Mucosa of stomach (tissue), 1 donor: ENCODE results near the gene ARPC1B.
"Not testable (repeated sequence)": the region's sequence is repeated elsewhere in the genome, so short reads cannot be mapped to it uniquely, and the experiment has no call there.

ENCODE experiments used
- H3K27me3 ChIP-seq: one replicate; pipeline ENCODE4 v1.7.0; 2013; ENCODE audit warnings: mild to moderate bottlenecking, low read length; ENCODE audit not compliant: control insufficient read depth, insufficient read depth
- H3K36me3 ChIP-seq: one replicate; pipeline ENCODE4 v1.7.0; 2013; ENCODE audit warnings: low read length; ENCODE audit not compliant: control insufficient read depth, insufficient read depth
- H3K4me1 ChIP-seq: one replicate; pipeline ENCODE4 v1.7.0; 2013; ENCODE audit warnings: mild to moderate bottlenecking, low read length; ENCODE audit not compliant: control insufficient read depth, insufficient read depth
- H3K4me3 ChIP-seq: one replicate; pipeline ENCODE4 v1.7.0; 2013; ENCODE audit warnings: low read length
- H3K9ac ChIP-seq: one replicate; pipeline ENCODE4 v1.7.0; 2013; ENCODE audit warnings: mild to moderate bottlenecking, low read length, moderate library complexity
- H3K9me3 ChIP-seq: one replicate; pipeline ENCODE4 v1.7.0; 2013; ENCODE audit warnings: mild to moderate bottlenecking, low read length, moderate library complexity; ENCODE audit not compliant: control insufficient read depth
- donor health status: Pancreatic carcinoma.

The ARPC1B gene

GRCh38 chr7:99355098-99355497, 19.4 kb upstream of the ARPC1B start:
- Histone ChIP-seq H3K4me3 (no peak overlapping the region), H3K36me3 (peaks cover 28% of the 10 kb centered on the region), H3K4me1 (no peaks in the 10 kb centered on the region), H3K9me3 (no peaks in the 10 kb centered on the region), H3K9ac (no peak overlapping the region), H3K27me3 (no peaks in the 10 kb centered on the region)

GRCh38 chr7:99357701-99358490, 16.6 kb upstream of the ARPC1B start:
- no peaks in the 10 kb centered on the region for H3K27me3 ChIP-seq
- no peaks in the 10 kb centered on the region for H3K4me1 ChIP-seq
- peaks cover 15% of the 10 kb centered on the region for H3K36me3 ChIP-seq
- no peak overlapping the region for H3K4me3 ChIP-seq
- no peaks in the 10 kb centered on the region for H3K9me3 ChIP-seq
- no peak overlapping the region for H3K9ac ChIP-seq

- H3K4me1 ChIP-seq, H3K9me3 ChIP-seq, H3K4me3 ChIP-seq, H3K9ac ChIP-seq, H3K27me3 ChIP-seq: not testable (repeated sequence)
- peaks cover 15% of the 10 kb centered on the region for H3K36me3 ChIP-seq
Measured at GRCh38 chr7:99358521-99358920, 16.0 kb upstream of the ARPC1B start.

GRCh38 chr7:99359465-99360154, 14.9 kb upstream of the ARPC1B start:
- no peaks in the 10 kb centered on the region for H3K27me3 ChIP-seq
- H3K9ac ChIP-seq: no peak overlapping the region
- no peak overlapping the region for H3K4me3 ChIP-seq
- no peaks in the 10 kb centered on the region for H3K4me1 ChIP-seq
- H3K9me3 ChIP-seq: no peaks in the 10 kb centered on the region
- H3K36me3 ChIP-seq: peaks cover 15% of the 10 kb centered on the region

GRCh38 chr7:99362801-99363200, 11.7 kb upstream of the ARPC1B start:
- Histone ChIP-seq H3K4me3 (no peak overlapping the region), H3K27me3 (no peaks in the 10 kb centered on the region), H3K9me3 (no peaks in the 10 kb centered on the region), H3K4me1 (no peaks in the 10 kb centered on the region), H3K9ac (no peak overlapping the region), H3K36me3 (peaks cover 7% of the 10 kb centered on the region)

- Histone ChIP-seq H3K36me3 (peaks cover 2% of the 10 kb centered on the region), H3K4me3 (no peak overlapping the region), H3K9ac (no peak overlapping the region), H3K27me3 (no peaks in the 10 kb centered on the region), H3K9me3 (no peaks in the 10 kb centered on the region), H3K4me1 (no peaks in the 10 kb centered on the region)
Measured at GRCh38 chr7:99363286-99363685, 11.2 kb upstream of the ARPC1B start.

GRCh38 chr7:99365318-99366141, 9.0 kb upstream of the ARPC1B start:
- Histone ChIP-seq H3K4me1 (no peaks in the 10 kb centered on the region), H3K36me3 (no peaks in the 10 kb centered on the region), H3K27me3 (no peaks in the 10 kb centered on the region), H3K4me3 (no peak overlapping the region), H3K9me3 (no peaks in the 10 kb centered on the region), H3K9ac (no peak overlapping the region)

- Histone ChIP-seq H3K9ac (no peak overlapping the region), H3K4me3 (no peak overlapping the region), H3K36me3 (no peaks in the 10 kb centered on the region), H3K4me1 (no peaks in the 10 kb centered on the region), H3K9me3 (no peaks in the 10 kb centered on the region), H3K27me3 (no peaks in the 10 kb centered on the region)
Measured at GRCh38 chr7:99366646-99367045, 7.9 kb upstream of the ARPC1B start.

GRCh38 chr7:99368750-99369389, 5.7 kb upstream of the ARPC1B start:
- Histone ChIP-seq H3K4me1 (peaks cover 6% of the 10 kb centered on the region), H3K36me3 (no peaks in the 10 kb centered on the region), H3K9ac (no peak overlapping the region), H3K27me3 (no peaks in the 10 kb centered on the region), H3K4me3 (no peak overlapping the region), H3K9me3 (no peaks in the 10 kb centered on the region)

GRCh38 chr7:99369767-99370391, 4.7 kb upstream of the ARPC1B start:
- Histone ChIP-seq H3K9me3 (no peaks in the 10 kb centered on the region), H3K4me1 (peaks cover 6% of the 10 kb centered on the region), H3K4me3 (no peak overlapping the region)

GRCh38 chr7:99371376-99371920, 3.1 kb upstream of the ARPC1B start:
- H3K9me3 ChIP-seq: no peaks in the 10 kb centered on the region
- no peaks in the 10 kb centered on the region for H3K27me3 ChIP-seq
- H3K4me1 ChIP-seq: peaks cover 6% of the 10 kb centered on the region
- H3K9ac ChIP-seq: no peak overlapping the region
- H3K36me3 ChIP-seq: no peaks in the 10 kb centered on the region
- H3K4me3 ChIP-seq: no peak overlapping the region

More at GRCh38 chr7:99369767-99370391, 4.7 kb upstream of the ARPC1B start:
- Histone ChIP-seq H3K9ac (no peak overlapping the region), H3K27me3 (no peaks in the 10 kb centered on the region), H3K36me3 (no peaks in the 10 kb centered on the region)
